Activated naive CD4-positive, alpha-beta T cell treated with anti-CD3 and anti-CD28 coated beads for 36 hours (primary cell): ENCODE results near the gene IFNA13. TPM values are rescaled to one million over a fixed set of nuclear protein-coding genes. Genes with fewer than 3 reads are reported as not detected.

Source experiments
- CTCF ChIA-PET: fragments of 350-600 bp; sonication (Branson Sonifier 250); formaldehyde crosslinking; loops from one replicate; lab custom pipeline; 2021; ENCODE audit warnings: antibody characterized with exemption; lab: Charles Lee
- DNase-seq: peaks from one replicate; pipeline ENCODE4 v3.0.0-alpha.2; 2020
- H3K27ac Mint-ChIP-seq: one replicate; pipeline ENCODE4 v1.8.0; 2021; ENCODE audit warnings: mild to moderate bottlenecking, mixed read lengths
- H3K27me3 Mint-ChIP-seq: one replicate; pipeline ENCODE4 v1.8.0; 2021; ENCODE audit warnings: low read depth, mixed read lengths
- H3K36me3 Mint-ChIP-seq: one replicate; pipeline ENCODE4 v1.8.0; 2021; ENCODE audit warnings: low read depth, mixed read lengths
- H3K4me1 Mint-ChIP-seq: one replicate; pipeline ENCODE4 v1.8.0; 2021; ENCODE audit warnings: low read depth, mixed read lengths
- H3K4me3 Mint-ChIP-seq: one replicate; pipeline ENCODE4 v1.8.0; 2021; ENCODE audit warnings: mild to moderate bottlenecking, moderate library complexity, mixed read lengths
- H3K9me3 Mint-ChIP-seq: one replicate; pipeline ENCODE4 v1.8.0; 2021; ENCODE audit warnings: mixed read lengths
- intact Hi-C: fragments of 100-400 bp; cut with micrococcal nuclease; formaldehyde crosslinking; loops from one replicate; pipeline ENCODE4 v1.15.1; 2023
- total RNA-seq, 2 experiments: library from RNA; stranded (reverse); gene quantifications; one replicate each; pipeline ENCODE4 v1.2.3, GENCODE V29; 2021

IFNA13 gene
- total RNA-seq, result not detected

DNA sequence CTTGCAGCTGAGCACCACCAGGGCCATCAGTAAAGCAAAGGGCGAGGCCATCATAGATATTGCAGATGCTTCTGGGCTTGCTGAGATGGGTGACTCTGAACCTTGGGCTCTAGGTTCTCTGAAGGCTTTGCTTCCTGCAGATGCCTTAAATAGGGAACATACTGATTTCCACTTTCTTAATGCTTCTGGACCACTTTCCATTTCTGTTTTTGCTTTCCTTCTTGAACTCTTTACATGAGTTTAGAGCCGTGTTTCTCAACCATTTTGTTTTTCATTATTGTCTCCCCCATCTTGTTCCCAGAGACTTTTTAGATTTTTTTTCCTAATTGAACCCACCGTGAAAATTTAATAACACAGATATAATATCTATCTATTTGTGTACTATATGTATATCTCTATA, at the start of gene IFNA13:
TSS of gene IFNA13 (minus strand) at position 101 of the 400 bp plus-strand sequence. CDS start at position 54, 47 bp downstream.
- Mint-ChIP-seq H3K9me3 (no peaks in the 10 kb centered on the region), H3K36me3 (no peaks in the 10 kb centered on the region), H3K4me3 (no peak within 1 kb of the TSS), H3K27me3 (peaks cover 12% of the 10 kb centered on the region), H3K27ac (no peak within 1 kb of the TSS), H3K4me1 (no peaks in the 10 kb centered on the region)
- intact Hi-C loops, result no loop called here
- CTCF ChIA-PET, result interaction anchor here (0.6 kb wide), 1 partner anchor 683 kb away, joined by 3 read pairs; no protein-coding TSS in a partner anchor
- no peak for DNase-seq

DNA sequence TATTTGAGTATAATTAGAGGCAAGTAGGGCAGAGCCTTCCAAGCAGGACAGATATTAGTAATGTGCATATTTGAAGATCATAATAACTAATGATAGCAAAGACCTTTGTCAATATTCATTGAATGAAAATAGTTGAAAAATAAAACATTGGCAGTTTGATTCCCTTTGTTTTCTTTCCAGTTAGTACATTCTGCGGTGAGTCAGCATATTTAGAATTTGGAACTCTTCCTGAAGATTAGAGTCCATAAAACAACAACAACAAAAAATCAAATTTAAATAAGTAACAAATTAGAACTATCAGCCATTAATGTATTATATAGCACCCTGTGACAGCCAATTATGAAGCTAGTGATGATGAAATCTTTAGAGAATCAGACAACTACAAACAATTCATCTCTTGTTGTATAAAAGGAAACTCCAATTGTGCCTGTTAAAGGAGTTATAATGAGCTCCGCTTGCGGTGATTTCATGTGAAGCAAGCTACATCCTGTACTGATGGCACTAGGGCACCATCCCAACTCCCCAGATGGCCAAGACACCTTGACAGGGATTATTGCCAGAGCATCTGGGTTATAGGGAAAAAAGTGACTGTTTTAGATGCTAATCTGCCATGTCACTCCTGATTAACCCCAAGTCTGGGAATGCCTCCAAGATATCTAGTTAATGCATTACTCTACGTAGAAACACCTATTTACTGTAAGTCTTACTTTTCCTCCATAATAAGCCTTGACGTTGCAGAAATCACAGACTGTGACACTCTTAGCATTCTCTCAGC, 47.8 kb upstream of the IFNA13 start:
- Mint-ChIP-seq H3K9me3 (no peaks in the 10 kb centered on the region), H3K36me3 (no peaks in the 10 kb centered on the region), H3K27me3 (no peaks in the 10 kb centered on the region), H3K4me3 (no peak overlapping the region), H3K4me1 (peaks cover 3% of the 10 kb centered on the region), H3K27ac (no peak overlapping the region)
- intact Hi-C loops, result no loop called here
- DNase-seq, result no peak
- CTCF ChIA-PET, result interaction anchor here (1.1 to 1.5 kb wide), 2 partner anchors 19 to 89 kb away, joined by 3 to 5 read pairs; no protein-coding TSS in a partner anchor

DNA sequence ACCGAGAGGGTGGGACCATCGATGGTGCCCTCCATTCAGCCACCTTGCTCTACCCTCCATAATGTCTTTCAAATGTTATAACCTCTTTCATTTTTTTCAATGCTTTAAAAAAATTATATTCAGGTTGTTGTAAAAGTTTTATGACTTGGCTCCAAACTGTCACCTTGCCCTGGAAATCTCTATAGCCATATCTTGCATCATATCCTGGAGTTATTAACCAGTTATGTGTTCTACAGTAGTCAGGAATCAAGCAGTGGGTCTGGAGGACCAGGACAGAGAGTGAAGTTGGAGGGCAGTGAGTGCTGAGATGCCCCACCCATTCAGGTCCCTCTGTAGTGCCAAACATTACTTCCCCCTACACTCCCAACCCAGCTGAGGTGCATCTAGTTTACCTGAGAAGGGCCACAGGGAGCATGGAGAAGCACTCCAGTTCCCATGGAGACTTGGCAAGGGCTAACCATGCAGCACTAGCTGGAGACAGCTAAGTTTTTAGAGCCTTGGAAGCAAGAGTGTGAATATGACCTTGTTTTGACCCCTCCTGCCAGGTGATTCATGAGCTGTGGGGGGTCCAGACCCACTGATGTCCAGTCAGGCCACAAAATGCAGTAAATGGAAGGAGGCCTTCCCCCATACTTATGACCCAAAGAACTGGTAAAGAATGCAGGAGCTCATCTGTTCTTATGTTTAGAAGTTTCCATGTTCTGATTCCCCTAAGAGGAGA, 46.5 kb upstream of the IFNA13 start:
- intact Hi-C loops, result no loop called here
- Mint-ChIP-seq H3K27me3 (no peaks in the 10 kb centered on the region), H3K27ac (no peak overlapping the region), H3K4me1 (peaks cover 3% of the 10 kb centered on the region), H3K36me3 (no peaks in the 10 kb centered on the region), H3K4me3 (no peak overlapping the region), H3K9me3 (no peaks in the 10 kb centered on the region)
- DNase-seq, result no peak
- CTCF ChIA-PET, result interaction anchor here (0.5 to 1.0 kb wide), 4 partner anchors 88 to 356 kb away, joined by 3 to 4 read pairs (median 4); no protein-coding TSS in a partner anchor

DNA sequence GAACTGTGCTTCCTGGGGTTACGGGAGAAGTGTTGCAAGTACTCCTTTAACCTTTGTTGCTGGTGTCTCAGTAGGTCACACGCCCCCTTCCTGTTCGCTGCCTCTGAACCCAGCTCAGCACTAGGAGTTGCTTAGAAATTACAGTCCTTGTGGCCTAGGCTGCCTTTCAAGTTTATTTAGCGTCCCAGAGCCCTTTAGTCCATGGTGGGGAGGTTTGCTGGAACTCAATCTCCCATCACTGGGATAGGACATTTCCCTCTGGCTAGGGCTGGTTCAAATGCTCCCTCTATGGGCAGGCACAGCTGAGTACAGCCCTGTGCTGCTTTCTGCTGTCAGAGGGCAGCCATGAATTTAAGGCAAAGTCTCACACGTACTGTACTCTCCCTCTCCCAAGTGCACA, 45.8 kb upstream of the IFNA13 start:
- CTCF ChIA-PET, result interaction anchor here (1.0 to 1.8 kb wide), 3 partner anchors 18 to 101 kb away, joined by 3 to 6 read pairs (median 4); no protein-coding TSS in a partner anchor
- no peaks in the 10 kb centered on the region for H3K36me3 Mint-ChIP-seq

DNA sequence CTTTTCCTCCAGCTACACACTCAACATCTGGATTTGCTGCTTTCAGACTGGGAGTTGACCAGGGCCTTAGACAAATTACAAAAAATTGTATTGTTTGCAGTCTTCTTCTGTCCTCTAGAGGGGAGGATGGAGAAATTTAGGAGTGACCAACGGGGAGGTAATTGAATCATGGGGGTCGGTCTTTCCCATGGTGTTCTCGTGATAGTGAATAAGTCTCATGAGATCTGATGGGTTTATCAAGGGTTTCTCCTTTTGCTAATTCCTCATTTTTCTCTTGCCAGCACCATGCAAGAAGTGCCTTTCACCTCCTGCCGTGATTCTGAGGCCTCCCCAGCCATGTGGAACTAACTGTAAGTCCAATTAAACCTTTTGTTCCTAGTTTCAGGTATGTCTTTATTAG, 45.3 kb upstream of the IFNA13 start:
- no peaks in the 10 kb centered on the region for H3K9me3 Mint-ChIP-seq
- no peak overlapping the region for H3K4me3 Mint-ChIP-seq
- H3K36me3 Mint-ChIP-seq, result no peaks in the 10 kb centered on the region
- CTCF ChIA-PET, result interaction anchor here (1.0 to 1.8 kb wide), 4 partner anchors 17 to 100 kb away, joined by 3 to 6 read pairs (median 4); no protein-coding TSS in a partner anchor
- H3K4me1 Mint-ChIP-seq, result peaks cover 3% of the 10 kb centered on the region
- intact Hi-C loops, result no loop called here
- no peaks in the 10 kb centered on the region for H3K27me3 Mint-ChIP-seq
- H3K27ac Mint-ChIP-seq, result no peak overlapping the region
- no peak for DNase-seq

More for the DNA sequence above, 45.8 kb upstream of the IFNA13 start:
- Mint-ChIP-seq H3K27ac (no peak overlapping the region), H3K27me3 (no peaks in the 10 kb centered on the region), H3K4me3 (no peak overlapping the region), H3K4me1 (peaks cover 3% of the 10 kb centered on the region), H3K9me3 (no peaks in the 10 kb centered on the region)
- intact Hi-C loops, result no loop called here
- peak; percentile 30 for DNase-seq

DNA sequence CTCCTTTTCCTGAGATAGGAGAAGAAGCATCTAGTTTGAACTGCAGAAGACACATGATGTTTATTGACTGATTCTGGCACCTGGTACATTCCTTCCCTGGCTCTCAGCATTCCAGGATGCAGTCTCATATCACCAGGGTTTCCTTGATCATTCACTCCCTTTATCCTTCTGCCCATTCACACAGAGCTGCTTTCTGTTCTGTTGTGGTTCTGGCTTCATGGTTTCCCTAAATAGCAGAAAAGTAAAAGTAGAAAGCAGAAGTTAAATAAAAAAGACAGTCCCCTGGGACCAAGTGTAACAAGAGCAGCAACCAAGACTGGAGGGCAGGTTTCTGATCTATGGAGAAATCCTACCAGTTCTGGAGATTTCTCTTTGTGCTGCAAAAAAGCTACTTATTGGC, 44.2 kb upstream of the IFNA13 start:
- Mint-ChIP-seq H3K27ac (no peak overlapping the region), H3K27me3 (no peaks in the 10 kb centered on the region), H3K36me3 (no peaks in the 10 kb centered on the region), H3K4me1 (peaks cover 3% of the 10 kb centered on the region), H3K4me3 (no peak overlapping the region), H3K9me3 (no peaks in the 10 kb centered on the region)
- intact Hi-C loops, result no loop called here
- no peak for DNase-seq
- CTCF ChIA-PET, result interaction anchor here (0.6 to 1.8 kb wide), 3 partner anchors 9 to 22 kb away, joined by 3 to 6 read pairs (median 3); no protein-coding TSS in a partner anchor

DNA sequence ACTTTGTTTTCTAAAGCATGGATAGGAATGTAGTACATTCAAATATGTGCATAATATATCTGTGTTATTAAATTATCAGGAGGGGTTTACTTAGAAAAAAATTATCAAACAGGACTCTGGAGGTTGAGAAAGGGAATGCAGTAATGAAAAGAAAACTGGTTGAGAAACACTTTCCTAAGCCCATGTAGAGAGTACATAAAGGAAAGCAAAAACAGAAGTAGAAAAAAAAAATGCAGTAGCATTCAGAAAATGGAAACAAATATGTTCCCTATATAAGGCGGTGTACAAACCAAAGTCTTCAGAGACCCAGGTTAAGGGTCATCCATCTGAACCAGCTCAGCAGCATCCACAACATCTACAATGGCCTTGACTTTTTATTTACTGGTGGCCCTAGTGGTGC, 41.0 kb upstream of the IFNA13 start, which contains the start of gene IFNA8:
TSS of gene IFNA8 (plus strand) at position 301 of the 400 bp plus-strand sequence. CDS start at position 361, 60 bp downstream.
- Mint-ChIP-seq H3K4me3 (no peak within 1 kb of the TSS), H3K27me3 (peaks cover 4% of the 10 kb centered on the region), H3K36me3 (no peaks in the 10 kb centered on the region), H3K9me3 (no peaks in the 10 kb centered on the region), H3K4me1 (peaks cover 3% of the 10 kb centered on the region), H3K27ac (no peak within 1 kb of the TSS)
- intact Hi-C loops, result no loop called here
- DNase-seq, result no peak
- CTCF ChIA-PET, result interaction anchor here (0.7 to 1.4 kb wide), 4 partner anchors 11 to 173 kb away, joined by 3 to 4 read pairs (median 4); no protein-coding TSS in a partner anchor

DNA sequence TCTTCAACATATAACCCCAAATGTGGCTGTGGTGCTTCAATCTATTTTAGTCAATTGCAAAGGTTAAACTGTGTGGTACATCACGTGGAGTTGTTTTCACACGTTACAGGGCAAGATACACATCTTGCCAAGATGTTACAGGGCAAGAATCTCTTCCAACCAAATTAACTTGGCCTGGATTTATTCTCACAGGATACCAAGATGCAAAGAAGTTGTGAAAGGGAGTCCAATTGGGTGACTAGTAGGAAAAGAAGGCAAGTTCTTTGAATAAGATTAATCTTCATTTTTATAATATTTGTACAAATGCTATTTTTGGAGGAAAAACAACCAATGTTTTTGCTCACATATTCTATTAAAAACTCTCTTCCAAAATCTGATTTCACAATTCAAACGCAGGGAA, 36.3 kb upstream of the IFNA13 start:
- CTCF ChIA-PET, result interaction anchor here (0.7 to 1.9 kb wide), 5 partner anchors 71 to 172 kb away, joined by 3 to 8 read pairs (median 3); no protein-coding TSS in a partner anchor
- Mint-ChIP-seq H3K27me3 (peaks cover 31% of the 10 kb centered on the region), H3K36me3 (no peaks in the 10 kb centered on the region), H3K27ac (no peak overlapping the region), H3K4me3 (no peak overlapping the region), H3K9me3 (no peaks in the 10 kb centered on the region), H3K4me1 (peaks cover 11% of the 10 kb centered on the region)
- intact Hi-C loops, result no loop called here
- no peak for DNase-seq

DNA sequence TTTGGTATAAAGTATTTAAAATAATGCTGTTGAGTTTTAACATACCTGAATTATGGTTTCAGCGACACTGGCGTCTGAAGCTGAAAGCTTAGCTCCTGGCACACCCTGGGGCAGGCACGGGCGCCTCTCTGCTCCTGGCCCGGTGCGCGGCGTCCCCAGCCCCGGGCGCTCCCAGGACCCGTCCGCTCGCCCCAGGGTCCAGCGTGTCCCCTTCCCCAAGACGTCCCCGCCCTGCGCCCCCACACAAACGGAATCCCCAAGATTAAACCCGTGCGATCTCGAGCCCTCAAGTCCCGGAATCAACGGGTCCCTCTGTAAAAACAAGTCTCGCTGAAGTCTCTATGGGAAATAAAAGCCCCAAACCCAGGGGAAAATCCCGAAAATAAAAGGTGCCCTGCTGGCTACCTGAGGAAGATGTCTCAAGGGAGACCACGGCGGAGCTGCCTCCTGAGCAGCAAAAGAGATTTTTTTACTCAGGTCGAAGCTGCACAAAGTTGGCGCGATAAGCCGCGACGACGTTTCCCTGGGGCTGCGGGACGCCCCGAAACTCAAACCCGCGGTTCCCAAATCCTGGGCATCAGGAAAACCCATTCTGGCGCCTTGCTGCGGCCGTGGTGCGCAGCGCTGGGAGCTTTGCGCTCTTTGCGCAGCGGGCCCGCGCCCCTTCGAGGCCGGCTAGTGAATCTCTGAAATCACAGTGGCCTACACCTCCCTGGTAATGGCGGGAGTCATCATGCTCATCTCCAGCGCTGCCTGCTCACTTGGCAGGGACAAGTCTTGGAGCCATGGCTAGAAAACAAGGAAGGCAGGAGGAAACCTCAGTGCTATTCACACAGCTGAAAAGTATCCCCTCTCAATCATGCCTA, 34.8 kb upstream of the IFNA13 start:
- Mint-ChIP-seq H3K4me3 (peak overlapping the region; percentile 60), H3K9me3 (no peaks in the 10 kb centered on the region), H3K27ac (no peak overlapping the region), H3K4me1 (peaks cover 11% of the 10 kb centered on the region), H3K27me3 (peaks cover 34% of the 10 kb centered on the region), H3K36me3 (no peaks in the 10 kb centered on the region)
- peak; percentile 25 for DNase-seq
- intact Hi-C loops, result no loop called here
- CTCF ChIA-PET, result interaction anchor here (0.6 to 1.9 kb wide), 8 partner anchors 9 to 606 kb away, joined by 3 to 8 read pairs (median 4); no protein-coding TSS in a partner anchor

DNA sequence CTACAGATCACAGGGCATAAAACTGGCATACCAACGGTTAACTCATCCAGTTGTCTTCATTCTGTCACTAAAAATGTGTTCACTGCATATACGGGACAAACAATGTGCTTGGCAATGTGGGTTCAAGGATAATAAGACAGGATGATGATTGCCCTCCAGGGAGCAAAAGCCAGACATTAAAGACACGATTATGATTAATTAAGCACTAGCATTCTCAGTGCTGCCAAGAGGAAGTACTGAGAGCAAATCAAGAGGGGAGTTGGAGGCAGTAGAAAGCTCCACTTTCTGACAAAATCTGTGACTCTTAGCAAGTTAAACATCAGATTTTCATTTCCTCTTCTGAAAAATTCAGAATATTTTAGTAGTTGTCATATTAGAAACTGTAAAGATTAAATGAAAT, 32.1 kb upstream of the IFNA13 start:
- Mint-ChIP-seq H3K4me3 (no peak overlapping the region), H3K9me3 (no peaks in the 10 kb centered on the region), H3K27ac (no peak overlapping the region), H3K36me3 (no peaks in the 10 kb centered on the region), H3K4me1 (peaks cover 17% of the 10 kb centered on the region), H3K27me3 (peaks cover 44% of the 10 kb centered on the region)
- intact Hi-C loops, result loop anchor here (5.0 kb wide), 5 partner anchors 43 to 248 kb away; no protein-coding TSS in a partner anchor
- CTCF ChIA-PET, result interaction anchor here (2.3 kb wide), 1 partner anchor 85 kb away, joined by 6 read pairs; no protein-coding TSS in a partner anchor
- DNase-seq, result no peak

DNA sequence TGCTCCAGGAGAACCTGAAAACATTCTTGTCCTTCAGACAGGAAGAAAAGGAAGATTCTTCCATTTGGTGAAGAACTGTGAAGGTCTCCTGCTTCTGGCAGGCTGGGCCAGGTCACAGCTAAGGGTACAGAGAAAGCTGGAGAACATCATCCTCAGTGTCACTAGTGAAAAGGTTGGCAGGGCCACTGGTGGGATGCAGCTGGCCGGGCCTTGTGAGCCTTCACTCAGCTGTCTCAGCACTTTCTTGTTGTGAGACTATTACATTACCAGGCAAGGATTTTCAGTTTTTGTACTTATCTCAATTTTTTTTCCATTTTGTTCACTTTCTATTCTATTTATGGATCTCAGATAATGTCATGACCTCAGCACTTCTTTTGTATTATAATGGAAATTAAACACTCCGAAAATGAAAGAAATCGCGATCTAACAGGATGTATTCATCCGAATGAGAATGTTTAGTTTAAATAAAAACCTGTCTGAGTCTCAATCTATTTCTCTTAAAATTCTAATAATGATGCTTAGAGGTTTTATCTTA, 31.2 kb upstream of the IFNA13 start:
- H3K27me3 Mint-ChIP-seq, result peaks cover 42% of the 10 kb centered on the region
- DNase-seq, result no peak
- no peak overlapping the region for H3K27ac Mint-ChIP-seq
- CTCF ChIA-PET, result interaction anchor here (1.3 to 2.3 kb wide), 7 partner anchors 37 to 205 kb away, joined by 4 to 13 read pairs (median 7); partner anchors contain the start of gene KLHL9
- H3K36me3 Mint-ChIP-seq, result no peaks in the 10 kb centered on the region
- no peaks in the 10 kb centered on the region for H3K9me3 Mint-ChIP-seq
- H3K4me1 Mint-ChIP-seq, result peaks cover 17% of the 10 kb centered on the region
- intact Hi-C loops, result loop anchor here (5.0 kb wide), 5 partner anchors 42 to 247 kb away; no protein-coding TSS in a partner anchor
- H3K4me3 Mint-ChIP-seq, result no peak overlapping the region
